Activated CD8-positive, alpha-beta memory T cell treated with anti-CD3 and anti-CD28 coated beads, Interleukin-2, amount 50 U/mL, for 48 hours (primary cell): ENCODE data around the gene FBXL15.

ENCODE experiments used
- DNase-seq: peaks from one replicate; pipeline ENCODE4 v3.0.0-alpha.2; 2020

FBXL15 gene, protein sequence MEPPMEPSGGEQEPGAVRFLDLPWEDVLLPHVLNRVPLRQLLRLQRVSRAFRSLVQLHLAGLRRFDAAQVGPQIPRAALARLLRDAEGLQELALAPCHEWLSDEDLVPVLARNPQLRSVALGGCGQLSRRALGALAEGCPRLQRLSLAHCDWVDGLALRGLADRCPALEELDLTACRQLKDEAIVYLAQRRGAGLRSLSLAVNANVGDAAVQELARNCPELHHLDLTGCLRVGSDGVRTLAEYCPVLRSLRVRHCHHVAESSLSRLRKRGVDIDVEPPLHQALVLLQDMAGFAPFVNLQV

DNA sequence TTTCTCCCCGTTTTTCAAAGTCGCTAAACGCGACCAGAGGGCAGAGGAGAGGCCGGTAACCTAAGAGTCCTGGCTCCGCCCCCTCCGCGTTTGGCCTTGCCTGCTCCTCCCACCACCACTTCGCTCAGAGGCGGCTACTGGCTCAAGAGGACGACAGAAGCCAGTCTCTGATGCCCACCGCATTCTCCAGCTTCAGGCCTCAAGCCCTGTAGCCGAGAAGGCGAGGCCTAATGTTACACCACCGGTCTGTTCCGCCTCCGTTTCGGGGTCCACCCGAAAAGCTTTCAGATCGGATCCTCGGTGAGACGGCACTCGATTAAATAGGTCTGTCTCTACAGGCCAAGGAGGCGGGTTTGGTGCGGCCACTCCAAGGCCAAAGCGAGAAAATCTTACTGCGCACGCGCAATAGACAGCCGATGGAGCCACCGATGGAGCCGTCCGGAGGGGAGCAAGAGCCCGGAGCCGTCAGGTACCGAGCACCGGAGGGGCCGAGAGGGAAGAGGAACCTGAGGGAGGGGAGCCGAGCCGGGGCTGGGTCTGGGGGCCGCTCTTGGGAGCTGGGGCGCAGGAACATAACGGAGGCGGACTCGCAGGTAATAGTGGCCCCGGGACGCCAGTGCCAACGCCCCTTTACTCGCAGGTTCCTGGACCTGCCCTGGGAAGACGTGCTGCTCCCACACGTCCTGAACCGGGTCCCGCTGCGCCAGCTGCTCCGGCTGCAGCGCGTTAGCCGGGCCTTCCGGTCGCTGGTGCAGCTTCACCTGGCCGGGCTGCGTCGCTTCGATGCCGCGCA, at the start of gene FBXL15:
FBXL15 (plus strand) TSS at position 123 of the 793 bp plus-strand sequence; CDS start at position 417, 294 bp downstream.
- DNase-seq, result peak; percentile 99

DNA sequence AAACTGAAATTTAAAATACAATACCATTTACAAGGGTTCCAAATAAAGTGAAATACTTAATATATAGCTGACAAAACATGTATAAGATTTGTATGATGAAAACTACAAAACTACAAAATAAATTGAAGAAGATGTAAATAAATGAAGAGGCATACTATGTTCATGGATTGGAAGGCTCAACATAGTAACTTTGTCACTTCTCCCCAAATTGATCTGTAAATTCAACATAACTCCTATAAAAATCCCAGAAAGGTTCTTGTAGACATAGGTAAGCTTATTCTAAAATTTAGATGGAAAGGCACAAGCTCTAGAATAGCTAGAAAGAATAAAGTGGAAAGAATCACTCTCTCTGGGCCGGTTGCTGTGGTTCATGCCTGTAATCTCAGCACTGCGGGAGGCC, 49.3 kb upstream of the FBXL15 start:
- DNase-seq, result no peak

DNA sequence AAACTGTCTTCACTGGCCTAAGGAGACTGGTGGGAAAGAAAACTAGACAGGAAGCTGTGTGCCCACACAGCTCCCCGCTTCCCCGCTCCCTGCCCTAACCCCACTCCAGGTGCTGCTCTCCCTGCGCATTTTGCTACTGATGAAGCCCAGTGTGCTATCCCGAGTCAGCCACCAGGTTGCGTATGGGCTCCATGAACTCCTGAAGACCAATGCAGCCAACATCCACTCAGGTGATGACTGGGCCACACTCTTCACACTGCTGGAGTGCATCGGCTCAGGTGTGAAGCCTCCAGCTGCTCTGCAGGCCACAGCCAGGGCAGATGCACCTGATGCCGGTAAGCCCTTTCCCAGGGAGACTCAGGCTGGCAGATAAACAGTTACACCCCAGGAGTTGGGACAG, 45.4 kb upstream of the FBXL15 start:
- DNase-seq, result no peak

DNA sequence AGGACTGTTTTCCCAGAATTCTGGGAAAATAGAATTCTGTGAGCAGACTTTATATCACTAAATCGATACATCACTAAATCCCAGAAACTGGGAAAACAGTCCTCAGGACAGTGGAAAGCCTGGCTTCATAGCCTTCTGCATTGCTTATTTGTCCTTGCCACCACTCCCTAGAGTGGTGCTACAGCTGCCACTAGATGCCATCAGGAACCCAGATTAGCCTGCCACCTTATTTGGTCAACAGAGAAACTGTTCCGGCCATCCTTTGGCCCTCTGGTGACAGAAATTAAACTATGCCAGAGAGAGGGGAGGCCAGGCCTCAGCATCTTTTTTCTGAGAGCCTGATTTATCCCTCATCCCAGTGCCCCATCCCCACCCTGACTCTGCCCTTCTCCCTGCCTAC, 44.8 kb upstream of the FBXL15 start:
- no peak for DNase-seq

DNA sequence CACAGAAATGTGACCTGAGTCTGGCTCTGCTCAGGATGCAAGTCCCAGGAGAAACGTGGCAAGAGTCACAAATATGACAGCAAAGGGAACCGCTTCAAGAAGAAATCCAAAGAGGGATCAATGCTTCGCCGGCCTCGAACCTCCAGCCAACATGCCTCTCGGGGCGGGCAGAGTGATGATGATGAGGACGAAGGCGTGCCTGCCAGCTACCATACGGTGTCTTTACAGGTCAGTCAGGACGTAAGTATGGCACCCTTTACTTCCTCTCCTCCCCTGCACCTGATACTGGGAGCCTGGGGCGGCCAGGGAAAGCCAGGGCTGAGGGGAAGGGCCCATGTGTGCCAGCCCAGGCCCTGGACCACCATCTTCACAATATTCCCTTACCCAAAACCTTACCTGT, 43.7 kb upstream of the FBXL15 start:
- DNase-seq, result no peak

DNA sequence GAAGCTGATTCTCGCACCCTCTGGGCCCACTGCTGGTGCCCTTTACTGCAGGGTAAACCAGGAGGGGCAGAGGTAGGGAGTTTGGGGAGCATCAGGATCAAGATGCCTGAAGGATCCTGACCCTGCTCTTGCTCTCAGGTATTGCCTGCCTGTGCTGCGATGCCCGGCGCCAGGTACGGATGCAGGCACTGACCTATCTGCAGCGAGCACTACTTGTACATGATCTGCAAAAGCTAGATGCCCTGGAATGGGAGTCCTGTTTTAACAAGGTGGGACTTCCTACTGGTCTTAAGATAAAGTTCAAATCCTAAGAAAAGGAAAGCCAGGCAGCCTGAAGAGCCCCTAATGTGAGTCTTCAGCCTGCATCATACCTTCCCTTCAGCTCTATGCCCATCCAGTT, 41.3 kb upstream of the FBXL15 start:
- DNase-seq, result no peak

DNA sequence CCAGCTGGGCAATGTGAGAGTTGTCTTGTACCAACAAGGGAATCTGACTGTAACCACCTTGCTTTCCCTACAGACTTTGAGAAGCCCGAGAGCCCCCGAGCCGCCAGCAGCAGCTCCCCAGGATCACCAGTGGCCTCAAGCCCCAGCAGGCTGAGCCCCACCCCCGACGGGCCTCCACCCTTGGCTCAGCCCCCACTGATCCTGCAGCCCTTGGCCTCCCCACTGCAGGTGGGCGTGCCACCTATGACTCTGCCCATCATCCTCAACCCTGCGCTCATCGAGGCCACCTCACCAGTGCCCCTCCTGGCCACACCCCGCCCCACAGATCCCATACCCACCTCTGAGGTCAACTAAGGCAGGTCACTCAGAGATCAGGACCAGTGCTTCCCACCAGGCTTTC, 38.7 kb upstream of the FBXL15 start:
- no peak for DNase-seq

DNA sequence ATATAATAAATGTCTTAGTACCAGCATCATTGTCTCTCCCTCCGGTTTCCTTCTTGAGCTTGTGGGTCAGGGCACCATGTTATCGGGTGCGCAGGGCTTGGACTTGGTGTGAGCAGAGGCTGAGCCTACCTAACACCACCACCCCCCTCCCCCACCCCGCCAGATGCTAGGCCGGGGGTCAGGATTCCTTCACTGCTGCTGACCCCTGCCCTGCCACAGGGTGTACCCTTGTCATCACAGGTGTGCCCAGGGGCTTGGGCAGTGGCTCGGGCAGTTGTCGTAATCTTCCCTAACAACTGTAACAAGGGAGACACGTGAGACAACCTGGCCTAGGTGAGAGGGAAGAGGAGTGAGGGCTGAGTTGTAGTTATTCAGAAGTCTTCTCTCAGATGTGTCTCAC, 37.8 kb upstream of the FBXL15 start:
- DNase-seq, result no peak

DNA sequence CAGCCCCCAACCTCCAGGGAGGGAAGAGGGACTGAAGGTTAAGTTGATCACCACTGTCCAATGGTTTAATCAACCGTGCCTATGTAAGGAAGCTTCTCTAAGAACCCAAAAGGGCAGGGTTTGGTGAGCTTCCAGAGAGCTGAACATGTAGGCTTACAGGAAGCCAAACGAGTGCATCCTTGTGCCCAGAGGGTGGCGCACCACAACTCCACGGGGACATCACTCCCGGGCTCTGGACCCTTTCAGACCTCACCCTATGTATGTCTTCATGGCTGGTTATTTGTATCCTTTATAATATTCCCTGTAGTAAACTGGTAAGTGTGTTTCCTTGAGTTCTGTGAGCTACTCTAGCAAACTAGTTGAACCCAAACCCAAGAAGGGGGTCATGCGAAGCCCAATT, 36.6 kb upstream of the FBXL15 start:
- DNase-seq, result no peak

DNA sequence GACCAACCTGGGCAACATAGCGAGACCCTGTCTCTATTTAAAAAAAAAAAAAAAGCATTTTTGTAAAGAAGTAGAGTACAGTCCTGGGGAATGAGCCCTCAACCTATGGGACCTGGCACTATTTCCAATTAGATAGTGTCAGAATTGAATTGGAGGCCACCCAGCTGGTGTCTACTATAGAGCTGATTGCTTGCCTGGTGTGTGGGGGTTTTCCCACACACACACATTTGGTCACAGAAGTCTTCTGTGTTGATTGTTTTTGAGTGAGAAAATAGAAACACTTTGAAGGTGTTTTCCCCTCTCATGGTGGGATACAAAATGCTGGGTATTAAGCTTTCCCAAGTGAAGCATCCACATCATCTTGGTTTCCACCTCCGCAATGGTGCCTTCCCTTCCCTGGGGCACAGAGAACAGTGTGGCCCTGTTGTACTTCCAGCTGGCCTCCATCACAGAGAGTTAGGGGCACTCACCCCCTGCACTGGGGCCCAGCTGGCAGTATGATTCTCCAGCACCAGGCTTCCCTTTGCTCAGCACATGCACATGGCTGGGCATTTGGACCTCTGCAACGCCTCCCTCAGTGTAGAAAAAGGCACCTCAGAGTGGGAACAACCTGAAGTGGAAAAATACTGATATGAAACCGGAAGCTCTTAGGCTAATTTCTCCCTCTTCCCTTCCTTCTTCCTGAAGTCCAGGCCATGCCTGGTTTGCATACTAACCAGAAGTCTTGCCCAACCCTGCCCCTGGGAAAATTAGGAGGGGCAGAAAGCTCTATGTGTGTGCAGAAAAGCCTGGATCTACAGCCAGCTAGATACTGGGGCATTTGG, 35.8 kb upstream of the FBXL15 start:
- DNase-seq, result no peak

DNA sequence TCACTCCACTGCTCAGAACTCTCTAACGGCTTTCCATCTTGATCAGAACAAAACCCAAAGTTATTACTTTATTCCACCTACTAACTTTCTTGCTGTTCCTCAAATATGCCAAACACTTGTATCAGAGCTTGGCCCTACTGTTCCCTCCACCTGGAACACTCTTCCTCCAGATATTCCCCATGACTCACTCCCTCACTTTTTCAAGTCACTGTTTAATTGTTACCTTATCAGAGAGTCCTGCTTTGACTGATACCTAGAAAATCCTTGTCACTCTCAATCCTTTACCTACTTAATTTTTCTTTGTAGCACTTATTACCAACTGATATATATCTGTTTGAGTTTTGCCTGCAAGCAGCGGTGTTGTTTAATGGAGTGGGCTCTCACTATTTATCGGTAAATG, 30.7 kb upstream of the FBXL15 start:
- no peak for DNase-seq

DNA sequence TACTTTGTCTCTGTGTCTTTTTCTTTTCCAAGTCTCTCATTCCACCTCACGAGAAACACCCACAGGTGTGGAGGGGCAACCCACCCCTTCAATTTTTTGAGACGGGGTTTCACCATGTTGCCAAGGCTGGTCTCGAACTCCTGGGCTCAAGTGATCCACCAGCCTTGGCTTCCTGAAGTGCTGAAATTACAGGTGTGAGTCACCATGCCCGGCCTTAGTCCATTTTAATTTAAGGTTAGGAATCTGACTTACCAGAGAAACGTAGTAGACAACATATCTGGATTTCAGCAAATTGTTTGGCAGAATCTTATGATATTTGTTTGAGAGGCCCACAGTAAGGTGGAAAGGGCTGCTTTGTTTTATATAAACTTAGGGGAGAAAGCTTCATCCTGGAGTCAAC, 28.3 kb upstream of the FBXL15 start:
- no peak for DNase-seq

DNA sequence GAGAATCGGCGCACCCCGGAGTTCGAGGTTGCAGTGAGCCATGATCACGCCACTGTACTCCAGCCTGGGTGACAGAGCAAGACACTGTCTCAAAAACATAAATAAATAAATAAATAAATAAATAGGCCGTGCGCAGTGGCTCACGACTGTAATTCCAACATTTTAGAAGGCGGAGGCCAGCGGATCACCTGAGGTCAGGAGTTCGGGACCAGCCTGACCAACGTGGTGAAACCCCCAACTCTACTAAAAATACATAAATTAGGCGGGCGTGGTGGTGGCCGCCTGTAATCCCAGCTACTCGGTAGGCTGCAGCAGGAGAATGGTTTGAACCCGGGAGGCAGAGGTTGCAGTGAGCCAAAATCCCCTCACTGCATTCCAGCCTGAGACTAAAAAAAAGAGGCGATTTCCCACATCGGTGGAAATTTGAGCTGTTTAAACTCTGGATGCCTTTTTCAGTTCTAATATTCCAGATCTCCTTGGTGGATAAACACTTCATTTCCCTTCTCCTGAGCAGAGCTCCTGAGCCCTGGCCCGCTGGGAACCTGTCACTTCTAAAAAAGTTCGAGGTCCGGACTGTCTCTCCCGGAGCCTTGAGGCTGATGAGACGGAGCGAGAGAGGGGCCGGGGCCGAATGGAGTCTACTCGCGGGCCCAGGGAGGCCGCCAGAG, 27.1 kb upstream of the FBXL15 start:
- DNase-seq, result no peak

DNA sequence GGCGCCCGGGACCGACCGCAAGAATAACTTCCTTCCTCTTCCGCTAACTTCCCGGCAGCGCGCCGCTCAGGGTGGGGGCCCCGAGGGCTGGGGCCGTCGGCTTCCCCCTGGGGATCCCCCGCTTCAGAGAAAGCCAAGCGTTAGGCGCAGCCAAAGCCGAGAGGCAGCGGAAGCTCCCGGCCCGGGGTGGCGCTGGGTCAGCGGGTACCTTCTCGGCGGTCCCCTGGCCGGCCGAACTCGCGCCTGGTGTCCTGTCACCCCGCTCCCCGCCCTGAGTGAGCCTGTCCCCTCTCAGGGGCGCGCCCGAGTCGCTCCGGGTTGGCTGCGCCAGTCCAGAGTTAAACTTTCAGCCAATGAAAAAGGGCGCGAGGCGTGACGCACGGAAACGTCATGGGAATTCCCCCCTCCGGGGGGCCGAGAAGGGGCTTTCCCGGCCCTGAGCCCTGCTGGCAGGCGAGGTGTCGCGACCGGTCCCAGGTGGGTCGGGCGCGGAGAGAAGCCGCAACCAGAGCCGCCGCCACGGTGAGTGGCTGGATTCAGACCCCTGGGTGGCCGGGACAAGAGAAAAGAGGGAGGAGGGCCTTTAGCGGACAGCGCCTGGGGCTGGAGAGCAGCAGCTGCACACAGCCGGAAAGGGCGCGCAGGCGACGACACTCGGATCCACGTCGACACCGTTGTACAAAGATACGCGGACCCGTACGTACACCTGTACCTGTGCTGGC, 26.4 kb upstream of the FBXL15 start:
- peak; percentile 99 for DNase-seq

DNA sequence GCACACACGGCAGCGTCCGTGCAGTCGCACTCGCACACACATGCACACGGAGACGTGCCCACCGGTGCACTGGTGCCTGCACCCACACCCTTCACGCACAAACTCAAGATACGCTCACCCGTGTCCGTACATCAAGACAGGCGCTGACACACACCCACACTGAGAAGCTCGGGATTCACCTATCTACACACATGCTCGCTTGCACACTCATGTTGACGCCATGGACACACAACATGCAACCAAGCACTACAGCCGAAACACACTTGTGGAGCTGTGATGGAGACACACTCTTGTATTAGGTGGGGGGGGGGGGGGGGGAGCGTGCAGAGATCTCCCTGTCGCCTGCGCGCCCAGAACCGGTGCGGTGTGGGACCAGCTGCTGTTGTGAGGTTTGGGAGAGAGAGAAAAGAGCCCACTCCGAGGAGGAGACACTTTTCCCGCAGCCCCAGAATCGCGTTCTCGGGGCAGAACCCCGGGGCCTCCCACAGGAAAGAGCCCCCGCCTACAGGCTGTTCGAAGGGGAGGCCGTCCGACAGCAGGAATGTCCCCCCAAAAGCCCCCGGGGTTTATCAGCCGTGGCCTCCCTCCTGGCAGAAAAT, 25.7 kb upstream of the FBXL15 start:
- no peak for DNase-seq

DNA sequence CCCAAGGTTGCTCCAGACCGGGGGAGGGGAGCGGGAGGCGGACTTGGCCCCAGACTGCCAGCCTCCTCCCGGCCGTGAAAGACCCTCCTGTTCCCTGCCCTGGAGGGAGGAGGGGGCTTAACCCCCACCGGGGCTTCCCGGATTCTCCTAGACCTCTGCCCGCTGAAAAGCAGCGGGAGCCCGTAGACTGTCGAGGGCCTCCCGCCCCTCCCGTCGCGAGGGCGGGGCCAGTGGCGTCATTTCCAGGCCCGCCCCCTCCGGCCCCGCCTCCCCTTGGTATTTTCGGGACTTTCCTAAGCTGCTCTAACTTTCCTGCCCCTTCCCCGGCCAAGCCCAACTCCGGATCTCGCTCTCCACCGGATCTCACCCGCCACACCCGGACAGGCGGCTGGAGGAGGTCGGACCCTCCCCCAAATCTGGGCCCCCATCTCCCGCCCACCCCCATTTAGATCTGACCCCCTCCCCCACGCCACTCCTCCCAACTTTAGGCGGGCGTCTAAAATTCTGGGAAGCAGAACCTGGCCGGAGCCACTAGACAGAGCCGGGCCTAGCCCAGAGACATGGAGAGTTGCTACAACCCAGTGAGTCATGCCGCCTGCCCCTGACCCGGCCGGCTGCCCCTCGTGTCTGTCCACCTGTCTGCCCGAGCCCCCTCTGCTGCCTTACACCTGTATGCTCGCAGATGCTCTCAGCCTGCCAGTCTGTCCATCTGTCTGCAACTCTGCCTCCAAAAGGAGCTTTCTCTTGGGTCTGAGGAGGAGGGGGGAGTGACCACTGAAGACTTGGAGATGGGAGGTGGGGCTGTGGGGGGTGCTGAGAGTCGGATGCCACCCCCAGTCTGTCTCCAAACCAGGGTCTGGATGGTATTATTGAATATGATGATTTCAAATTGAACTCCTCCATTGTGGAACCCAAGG, 25.0 kb upstream of the FBXL15 start, which contains the start of gene NFKB2:
NFKB2 (plus strand) TSS at position 306 of the 917 bp plus-strand sequence; CDS start at position 561, 255 bp downstream.
- DNase-seq, result peak; percentile 96

DNA sequence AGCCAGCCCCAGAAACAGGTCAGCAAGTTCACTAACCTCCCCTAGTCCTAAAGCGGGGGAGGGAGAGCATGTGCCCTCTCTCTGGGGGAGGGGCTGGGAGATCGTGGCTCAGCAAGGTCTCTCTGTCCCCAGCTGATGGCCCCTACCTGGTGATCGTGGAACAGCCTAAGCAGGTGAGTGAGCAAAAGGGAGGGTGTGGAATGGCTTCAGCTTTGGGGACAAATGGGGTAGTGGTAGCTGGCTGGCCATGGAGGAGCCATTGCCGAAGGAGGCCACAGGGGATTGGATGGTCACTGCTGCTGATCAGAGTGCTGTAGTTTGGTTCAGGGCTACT, 24.4 kb upstream of the FBXL15 start:
- no peak for DNase-seq

DNA sequence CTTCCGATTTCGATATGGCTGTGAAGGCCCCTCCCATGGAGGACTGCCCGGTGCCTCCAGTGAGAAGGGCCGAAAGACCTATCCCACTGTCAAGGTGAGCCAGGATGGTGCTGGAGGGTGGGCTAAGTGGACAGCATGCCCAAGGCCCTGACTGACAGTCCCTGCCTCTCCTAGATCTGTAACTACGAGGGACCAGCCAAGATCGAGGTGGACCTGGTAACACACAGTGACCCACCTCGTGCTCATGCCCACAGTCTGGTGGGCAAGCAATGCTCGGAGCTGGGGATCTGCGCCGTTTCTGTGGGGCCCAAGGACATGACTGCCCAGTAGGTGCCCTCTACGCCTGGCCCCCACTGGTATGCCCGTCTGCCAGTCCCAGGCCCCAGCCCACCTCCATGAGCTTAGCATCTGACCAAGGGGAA, 23.9 kb upstream of the FBXL15 start:
- DNase-seq, result no peak

DNA sequence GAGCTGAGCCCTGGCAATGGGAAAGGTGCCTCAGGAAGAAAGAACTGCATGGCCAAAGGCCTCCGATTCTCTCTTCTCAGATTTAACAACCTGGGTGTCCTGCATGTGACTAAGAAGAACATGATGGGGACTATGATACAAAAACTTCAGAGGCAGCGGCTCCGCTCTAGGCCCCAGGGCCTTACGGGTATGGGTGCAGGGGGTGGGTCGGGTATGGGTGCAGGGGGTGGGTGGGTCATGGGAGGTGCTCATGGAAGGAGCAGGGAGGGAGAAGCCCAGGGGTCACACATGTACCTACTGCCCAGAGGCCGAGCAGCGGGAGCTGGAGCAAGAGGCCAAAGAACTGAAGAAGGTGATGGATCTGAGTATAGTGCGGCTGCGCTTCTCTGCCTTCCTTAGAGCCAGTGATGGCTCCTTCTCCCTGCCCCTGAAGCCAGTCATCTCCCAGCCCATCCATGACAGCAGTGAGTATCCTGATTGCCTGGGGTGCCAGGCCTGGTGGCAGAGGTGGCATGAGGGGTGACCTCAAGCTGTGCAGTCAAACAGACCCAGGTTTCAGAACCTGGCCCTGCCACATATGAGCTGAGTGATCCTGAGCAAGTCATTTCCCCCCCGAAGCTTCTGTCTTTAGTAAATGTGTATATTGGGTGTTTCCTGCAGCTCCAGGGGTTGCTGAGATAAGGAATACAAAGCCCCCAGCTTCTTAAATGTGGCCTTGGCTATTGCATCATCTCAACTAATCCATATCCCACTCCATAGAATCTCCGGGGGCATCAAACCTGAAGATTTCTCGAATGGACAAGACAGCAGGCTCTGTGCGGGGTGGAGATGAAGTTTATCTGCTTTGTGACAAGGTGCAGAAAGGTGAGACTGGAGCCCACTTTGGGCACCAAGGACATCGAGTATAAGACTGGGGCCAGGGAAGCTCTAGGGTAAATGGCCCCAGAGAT, 23.1 kb upstream of the FBXL15 start:
- DNase-seq, result no peak
